Measurements from ENCODE around the gene RNF43. TPM values are rescaled to one million over a fixed set of nuclear protein-coding genes. Genes with fewer than 3 reads are reported as not detected.
A peak's percentile ranks its signal among the peaks of the same experiment; 100 is the strongest.

The RNF43 gene
- total RNA-seq, 1 donor from 2014 or later = not detected

GRCh38 chr17:58403311-58403710 lies 14.0 kb downstream of the RNF43 start:
- TF ChIP-seq CTCF (IDR thresholded peaks at IDR 0.05) (no peak), EZH2 (IDR thresholded peaks at IDR 0.05) (no peak), EZH2phosphoT487 (IDR thresholded peaks at IDR 0.05) (no peak)
- Mint-ChIP-seq H3K4me1 (peaks cover 55% of the 10 kb centered on the region), H3K4me3 (peak overlapping the region; percentile 44), H3K9me3 (no peaks in the 10 kb centered on the region), H3K27me3 (ENCODE audit: insufficient read depth, low read depth) (no peaks in the 10 kb centered on the region), H3K36me3 (peaks cover 4% of the 10 kb centered on the region), H3K27ac (peak overlapping the region; percentile 99)
- Histone ChIP-seq H3K9ac (no peak overlapping the region), H4K20me1 (ENCODE audit: low read depth) (no peaks in the 10 kb centered on the region), H3K4me3 (no peak overlapping the region), H3K4me2 (peak overlapping the region; percentile 46), H3K36me3 (no peaks in the 10 kb centered on the region), H3K79me2 (ENCODE audit: low read depth) (no peaks in the 10 kb centered on the region), H3K27me3 (peaks cover 5% of the 10 kb centered on the region), H3K4me1 (peaks cover 25% of the 10 kb centered on the region), H2AFZ (replicated peaks) (peak overlapping the region; percentile 88), H3K9me3 (ENCODE audit: low read depth) (no peaks in the 10 kb centered on the region), H3K27ac (peak overlapping the region; percentile 74), H3F3A (ENCODE audit: low read depth) (peaks cover 20% of the 10 kb centered on the region)
- DNase-seq (ENCODE audit: low spot score) = peak; percentile 49

- Histone ChIP-seq H3K9me3 (ENCODE audit: low read depth) (no peaks in the 10 kb centered on the region), H3K27me3 (peaks cover 5% of the 10 kb centered on the region), H3K4me2 (peak overlapping the region; percentile 46), H3F3A (ENCODE audit: low read depth) (peaks cover 20% of the 10 kb centered on the region), H2AFZ (replicated peaks) (no peak overlapping the region), H3K4me1 (peaks cover 26% of the 10 kb centered on the region), H3K36me3 (no peaks in the 10 kb centered on the region), H3K4me3 (no peak overlapping the region), H3K9ac (no peak overlapping the region), H3K27ac (peak overlapping the region; percentile 74), H4K20me1 (ENCODE audit: low read depth) (no peaks in the 10 kb centered on the region), H3K79me2 (ENCODE audit: low read depth) (no peaks in the 10 kb centered on the region)
- no peaks in the 10 kb centered on the region for H3K9me3 Mint-ChIP-seq
- no peaks in the 10 kb centered on the region for H3K27me3 Mint-ChIP-seq (ENCODE audit: insufficient read depth, low read depth)
- peaks cover 62% of the 10 kb centered on the region for H3K4me1 Mint-ChIP-seq
- peak overlapping the region; percentile 95 for H3K27ac Mint-ChIP-seq
- H3K36me3 Mint-ChIP-seq = peaks cover 4% of the 10 kb centered on the region
- TF ChIP-seq EZH2 (IDR thresholded peaks at IDR 0.05) = no peak
- no peak for TF ChIP-seq EZH2phosphoT487 (IDR thresholded peaks at IDR 0.05)
- TF ChIP-seq CTCF (IDR thresholded peaks at IDR 0.05) = no peak
- no peak overlapping the region for H3K4me3 Mint-ChIP-seq
- DNase-seq (ENCODE audit: low spot score) = peak; percentile 22
These were observed 14.7 kb downstream of the RNF43 start for GRCh38 chr17:58402679-58403078.

GRCh38 chr17:58402047-58402446 lies 15.3 kb downstream of the RNF43 start:
- Mint-ChIP-seq H3K9me3 (no peaks in the 10 kb centered on the region), H3K36me3 (peaks cover 4% of the 10 kb centered on the region), H3K4me1 (peaks cover 65% of the 10 kb centered on the region), H3K4me3 (no peak overlapping the region), H3K27me3 (ENCODE audit: insufficient read depth, low read depth) (no peaks in the 10 kb centered on the region), H3K27ac (peak overlapping the region; percentile 8)
- no peak for TF ChIP-seq EZH2 (IDR thresholded peaks at IDR 0.05)
- no peak for TF ChIP-seq CTCF (IDR thresholded peaks at IDR 0.05)
- TF ChIP-seq EZH2phosphoT487 (IDR thresholded peaks at IDR 0.05) = no peak
- peaks cover 20% of the 10 kb centered on the region for H3F3A ChIP-seq (ENCODE audit: low read depth)
- H3K27me3 ChIP-seq = peaks cover 5% of the 10 kb centered on the region
- no peak for DNase-seq (ENCODE audit: low spot score)
- H3K9ac ChIP-seq = no peak overlapping the region
- H3K36me3 ChIP-seq = no peaks in the 10 kb centered on the region
- H3K27ac ChIP-seq = no peak overlapping the region
- H3K4me3 ChIP-seq = no peak overlapping the region
- H3K79me2 ChIP-seq (ENCODE audit: low read depth) = no peaks in the 10 kb centered on the region
- H3K9me3 ChIP-seq (ENCODE audit: low read depth) = no peaks in the 10 kb centered on the region
- peaks cover 26% of the 10 kb centered on the region for H3K4me1 ChIP-seq
- no peaks in the 10 kb centered on the region for H4K20me1 ChIP-seq (ENCODE audit: low read depth)
- no peak overlapping the region for H3K4me2 ChIP-seq
- H2AFZ ChIP-seq (replicated peaks) = no peak overlapping the region

Measured in neural progenitor cell (in vitro differentiated cells).